ENCODE results near the gene FUOM. TPM values are rescaled to one million over a fixed set of nuclear protein-coding genes. Genes with fewer than 3 reads are reported as not detected.
A peak's percentile ranks its signal among the peaks of the same experiment; 100 is the strongest.

Gene FUOM
- total and polyA plus RNA-seq, 2 of the 4 experiments (the other 2 are of a cell fraction): 26.3 to 52.8 TPM

DNA sequence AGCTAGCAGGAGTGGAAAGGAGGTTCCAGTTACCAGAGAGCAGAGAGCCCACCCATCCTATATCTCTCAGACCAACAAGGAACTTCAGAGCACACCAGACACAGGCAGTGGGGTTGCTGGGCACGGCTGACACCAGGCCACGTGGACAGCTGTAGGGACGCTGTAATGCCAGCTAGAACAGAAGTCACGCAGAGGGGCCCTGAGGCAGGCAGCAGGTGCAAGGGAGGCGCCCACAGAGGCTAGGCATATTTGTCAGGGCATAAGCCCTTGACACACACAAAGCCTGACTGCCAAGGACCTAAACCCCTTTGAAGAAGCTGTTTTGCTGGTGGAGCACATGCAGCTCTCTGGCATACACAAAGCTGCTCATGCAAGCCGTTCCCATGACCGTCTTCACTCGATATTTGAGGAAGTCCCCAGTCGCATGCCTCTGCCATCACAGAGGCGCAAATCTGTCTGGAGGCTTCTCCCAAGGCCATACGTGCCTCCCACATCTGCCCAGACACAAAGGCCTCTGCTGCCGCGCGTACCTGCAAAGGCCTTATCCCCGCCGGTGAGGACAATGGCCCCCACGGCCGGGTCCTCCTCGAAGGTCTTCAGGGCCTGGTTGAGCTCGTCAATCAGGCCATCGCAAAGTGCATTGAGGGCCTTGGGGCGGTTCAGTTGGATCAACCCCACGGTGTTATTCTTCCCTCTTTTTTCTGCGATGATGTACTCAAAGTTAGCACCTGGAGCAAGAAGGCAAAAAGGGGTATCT, 12.4 kb upstream of the FUOM start:
- no peak for ATAC-seq (ENCODE audit: low read depth)
- no peaks in the 10 kb centered on the region for H3K9me3 ChIP-seq (ENCODE audit: control insufficient read depth, insufficient read depth, low read length)
- no peaks in the 10 kb centered on the region for H3K27me3 ChIP-seq (ENCODE audit: control insufficient read depth, insufficient read depth, low read length)
- no peak overlapping the region for H3K56ac ChIP-seq (ENCODE audit: extremely low read depth, insufficient read depth, low read length)
- ChIA-PET POLR2A (ENCODE audit: unreplicated experiment) (no interaction called here), CTCF (no interaction called here)
- dilution Hi-C loops (cut with HindIII; ENCODE audit: low sequenced_read_pairs, unreplicated experiment) (no loop called here), intact Hi-C loops (cut with micrococcal nuclease) (loop anchor here (10.0 kb wide), 1 partner anchor 45 kb away; no protein-coding TSS in a partner anchor), in situ Hi-C loops (cut with MboI; ENCODE audit: low sequenced_read_pairs) (no loop called here)
- peaks cover 4% of the 10 kb centered on the region; the same call in 1 of the 2 replicates for H3K4me1 ChIP-seq (ENCODE audit: control insufficient read depth, insufficient read depth, low read length)
- no TSS peak for BruUV-seq (replicated peaks)
- peaks cover 6 to 12% of the 10 kb centered on the region in 2 experiments; a peak in 3 of 4 replicates for H3K79me1 ChIP-seq (ENCODE audit: low read depth in 1 of 2, low read length in 2 of 2)
- no peak overlapping the region for H2AK5ac ChIP-seq (ENCODE audit: low read depth, low read length)
- H3K23ac ChIP-seq (ENCODE audit: low read depth, low read length): no peak overlapping the region
- no peak overlapping the region for H2BK15ac ChIP-seq (ENCODE audit: low read depth, low read length)
- H2AFZ ChIP-seq (replicated peaks; ENCODE audit: low read length, poor library complexity): no peak overlapping the region
- no peak overlapping the region for H3K4me3 ChIP-seq (ENCODE audit: insufficient read depth, low read depth, low read length)
- H4K91ac ChIP-seq (ENCODE audit: insufficient read depth, low read depth, low read length): no peak overlapping the region
- H4K5ac ChIP-seq (ENCODE audit: low read depth, low read length): no peak overlapping the region
- H3K14ac ChIP-seq (replicated peaks; ENCODE audit: low read depth, low read length): no peak overlapping the region
- 93% methylated on average over 17 of the region's 24 CpGs; no CpG with 5 or more reads in 1 of the 2 experiments for WGBS, 2 experiments (ENCODE audit: extremely low coverage in 2 of 2, insufficient read length in 1 of 2)
- no peak overlapping the region for H3K4me2 ChIP-seq (ENCODE audit: low read depth, low read length)
- no peak overlapping the region for H3K27ac ChIP-seq (ENCODE audit: insufficient read depth, low read length)
- H4K8ac ChIP-seq (ENCODE audit: low read depth in 2 of 2, low read length in 2 of 2): no peak overlapping the region
- H2BK5ac ChIP-seq (ENCODE audit: low read depth, low read length, poor library complexity, severe bottlenecking): no peak overlapping the region
- TF ChIP-seq, protein P1, sequence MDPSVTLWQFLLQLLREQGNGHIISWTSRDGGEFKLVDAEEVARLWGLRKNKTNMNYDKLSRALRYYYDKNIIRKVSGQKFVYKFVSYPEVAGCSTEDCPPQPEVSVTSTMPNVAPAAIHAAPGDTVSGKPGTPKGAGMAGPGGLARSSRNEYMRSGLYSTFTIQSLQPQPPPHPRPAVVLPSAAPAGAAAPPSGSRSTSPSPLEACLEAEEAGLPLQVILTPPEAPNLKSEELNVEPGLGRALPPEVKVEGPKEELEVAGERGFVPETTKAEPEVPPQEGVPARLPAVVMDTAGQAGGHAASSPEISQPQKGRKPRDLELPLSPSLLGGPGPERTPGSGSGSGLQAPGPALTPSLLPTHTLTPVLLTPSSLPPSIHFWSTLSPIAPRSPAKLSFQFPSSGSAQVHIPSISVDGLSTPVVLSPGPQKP (IDR thresholded peaks at IDR 0.05; ENCODE audit: borderline replicate concordance, low read depth, low read length): no peak
- TF ChIP-seq BHLHE40 (IDR thresholded peaks at IDR 0.05; ENCODE audit: low read depth, low read length): no peak
- no peak for TF ChIP-seq MXI1 (IDR thresholded peaks at IDR 0.05; ENCODE audit: borderline replicate concordance, low read depth, low read length)
- TF ChIP-seq CHD1 (IDR thresholded peaks at IDR 0.05; ENCODE audit: low read depth, low read length): no peak
- TF ChIP-seq RCOR1 (IDR thresholded peaks at IDR 0.05; ENCODE audit: insufficient replicate concordance, low read length): no peak
- TF ChIP-seq, protein P2, sequence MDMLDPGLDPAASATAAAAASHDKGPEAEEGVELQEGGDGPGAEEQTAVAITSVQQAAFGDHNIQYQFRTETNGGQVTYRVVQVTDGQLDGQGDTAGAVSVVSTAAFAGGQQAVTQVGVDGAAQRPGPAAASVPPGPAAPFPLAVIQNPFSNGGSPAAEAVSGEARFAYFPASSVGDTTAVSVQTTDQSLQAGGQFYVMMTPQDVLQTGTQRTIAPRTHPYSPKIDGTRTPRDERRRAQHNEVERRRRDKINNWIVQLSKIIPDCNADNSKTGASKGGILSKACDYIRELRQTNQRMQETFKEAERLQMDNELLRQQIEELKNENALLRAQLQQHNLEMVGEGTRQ (IDR thresholded peaks at IDR 0.05; ENCODE audit: low read depth, low read length): no peak
- peaks cover 37% of the 10 kb centered on the region for H3K36me3 ChIP-seq (ENCODE audit: control insufficient read depth, insufficient read depth, low read length)
- H3K18ac ChIP-seq (ENCODE audit: low read depth, low read length): no peak overlapping the region
- H2BK120ac ChIP-seq (ENCODE audit: low read depth, low read length): no peak overlapping the region
- H2AK9ac ChIP-seq (replicated peaks; ENCODE audit: low read depth, low read length, poor library complexity): peak overlapping the region; percentile 28
- H3K4ac ChIP-seq (ENCODE audit: low read depth, low read length): no peak overlapping the region
- no peak overlapping the region for H2BK20ac ChIP-seq (ENCODE audit: low read depth, low read length)
- DNase-seq: no peak
- no peak overlapping the region for H3K9ac ChIP-seq (ENCODE audit: low read depth, low read length)
- H3K9me1 ChIP-seq (ENCODE audit: insufficient read depth, low read length): no peaks in the 10 kb centered on the region
- H4K20me1 ChIP-seq (ENCODE audit: insufficient read depth, low read length): no peaks in the 10 kb centered on the region
